H1 (cell line): ENCODE measurements around the gene SH3BP2. TPM values are rescaled to one million over a fixed set of nuclear protein-coding genes. Genes with fewer than 3 reads are reported as not detected.

Source experiments
- CTCF ChIA-PET: fragments of 300-600 bp; sonication (Branson Sonifier 250); formaldehyde crosslinking; loops from one replicate; lab custom pipeline; 2021; ENCODE audit not compliant: partially characterized antibody; lab: Charles Lee
- POLR2A ChIA-PET: fragments of 300-600 bp; sonication (Branson Sonifier 250); formaldehyde crosslinking; loops from one replicate; lab custom pipeline; 2021; ENCODE audit warnings: inconsistent platforms; ENCODE audit not compliant: partially characterized antibody; lab: Charles Lee
- DNase-seq, 2 experiments: peaks; one replicate each; pipeline versions ENCODE4 v3.0.0 to v3.0.0-alpha.2; 2010 to 2022; ENCODE audit warnings: low spot score in 2 of 2, low read depth in 1 of 2, mixed read lengths in 1 of 2
- FAIRE-seq: peaks from 2 replicates; lab custom pipeline; 2011; peaks lifted over from hg19 to GRCh38; lab: Jason Lieb, UNC
- H2AFZ ChIP-seq: 2 replicates; pipeline ENCODE4 v1.8.1; 2012; ENCODE audit warnings: low read length, inconsistent platforms
- H2AK5ac ChIP-seq: 2 replicates; pipeline ENCODE4 v1.6.1; 2013; ENCODE audit warnings: low read depth, low read length
- H2BK120ac ChIP-seq: replicated peaks from 2 replicates; pipeline ENCODE3; 2013; ENCODE audit warnings: low read depth, low read length, inconsistent platforms
- H2BK12ac ChIP-seq: 2 replicates; pipeline ENCODE4 v1.6.1; 2013; ENCODE audit warnings: low read depth, low read length
- H2BK15ac ChIP-seq: 2 replicates; pipeline ENCODE4 v1.6.1; 2013; ENCODE audit warnings: low read length
- H2BK20ac ChIP-seq: 2 replicates; pipeline ENCODE4 v1.6.1; 2013; ENCODE audit warnings: low read length
- H2BK5ac ChIP-seq: 2 replicates; pipeline ENCODE4 v1.6.1; 2013; ENCODE audit warnings: low read depth, low read length
- H3K14ac ChIP-seq: 2 replicates; pipeline ENCODE4 v1.6.1; 2013; ENCODE audit warnings: inconsistent platforms; ENCODE audit not compliant: insufficient read length
- H3K18ac ChIP-seq: 2 replicates; pipeline ENCODE4 v1.6.1; 2013; ENCODE audit warnings: low read length; ENCODE audit errors: extremely low read depth
- H3K23ac ChIP-seq: 2 replicates; pipeline ENCODE4 v1.6.1; 2013; ENCODE audit warnings: inconsistent platforms; ENCODE audit not compliant: insufficient read length
- H3K23me2 ChIP-seq: 2 replicates; pipeline ENCODE4 v1.6.1; 2013; ENCODE audit warnings: low read depth, low read length
- H3K27ac ChIP-seq: 2 replicates; pipeline ENCODE4 v1.6.1; 2011; ENCODE audit warnings: low read depth, low read length, inconsistent platforms
- H3K27me3 ChIP-seq, 4 experiments: replicated peaks in 1 of 4; 1 replicate in 1 of 4; 2 replicates in 3 of 4; pipeline versions ENCODE4 v1.6.1 to v1.8.1; 2011 to 2013; ENCODE audit warnings: low read length in 3 of 4, mild to moderate bottlenecking in 3 of 4, inconsistent platforms in 2 of 4, mixed read lengths in 2 of 4, moderate library complexity in 1 of 4; ENCODE audit not compliant: control insufficient read depth in 3 of 4, insufficient read depth in 3 of 4; ENCODE audit errors: extremely low read depth in 1 of 4
- H3K36me3 ChIP-seq, 4 experiments: 2 replicates each; pipeline versions ENCODE4 v1.6.1 to v1.8.1; 2011 to 2013; ENCODE audit warnings: mild to moderate bottlenecking in 4 of 4, low read length in 3 of 4, moderate library complexity in 2 of 4, control low read depth in 1 of 4, inconsistent platforms in 1 of 4; ENCODE audit not compliant: insufficient read depth in 4 of 4, control insufficient read depth in 2 of 4
- H3K4ac ChIP-seq: replicated peaks from 2 replicates; pipeline ENCODE3; 2013; ENCODE audit warnings: low read length, low read depth, mixed read lengths, inconsistent platforms; ENCODE audit not compliant: insufficient read length
- H3K4me1 ChIP-seq, 4 experiments: replicated peaks in 1 of 4; 1 replicate in 1 of 4; 2 replicates in 3 of 4; pipeline versions ENCODE4 v1.6.1 to v1.8.1; 2011 to 2013; ENCODE audit warnings: low read length in 3 of 4, inconsistent platforms in 2 of 4, mixed read lengths in 1 of 4; ENCODE audit not compliant: insufficient read depth in 4 of 4, control insufficient read depth in 3 of 4
- H3K4me2 ChIP-seq, 2 experiments: 2 replicates each; pipeline versions ENCODE4 v1.6.1 to v1.8.1; 2011 to 2013; ENCODE audit warnings: low read depth in 2 of 2, low read length in 2 of 2, control low read depth in 1 of 2, inconsistent platforms in 1 of 2, mild to moderate bottlenecking in 1 of 2; ENCODE audit not compliant: insufficient read depth in 1 of 2
- H3K4me3 ChIP-seq, 4 experiments: fragments of 200-600, 300-600 bp in 1 of 4; sonication (generic), shearing (Covaris generic), sonication (Bioruptor Twin) in 1 of 4; 2 replicates each; pipeline versions ENCODE4 v1.5.1 to v1.8.1; 2011 to 2016; ENCODE audit warnings: low read length in 4 of 4, low read depth in 3 of 4, control low read depth in 2 of 4, inconsistent platforms in 2 of 4, mild to moderate bottlenecking in 2 of 4, mixed read lengths in 1 of 4, moderate library complexity in 1 of 4; ENCODE audit not compliant: insufficient read depth in 2 of 4; ENCODE audit errors: extremely low read depth in 1 of 4
- H3K56ac ChIP-seq: replicated peaks from 2 replicates; pipeline ENCODE3; 2013; ENCODE audit warnings: low read depth, mild to moderate bottlenecking, mixed read lengths, low read length, inconsistent platforms; ENCODE audit not compliant: insufficient read length
- H3K79me1 ChIP-seq: 2 replicates; pipeline ENCODE4 v1.6.1; 2013; ENCODE audit warnings: low read depth, low read length, control low read depth
- H3K79me2 ChIP-seq, 2 experiments: 2 replicates each; pipeline versions ENCODE4 v1.6.1 to v1.8.1; 2012 to 2013; ENCODE audit warnings: low read length in 2 of 2, mild to moderate bottlenecking in 2 of 2, inconsistent platforms in 1 of 2; ENCODE audit not compliant: insufficient read depth in 2 of 2, control insufficient read depth in 1 of 2
- H3K9ac ChIP-seq, 4 experiments: replicated peaks in 1 of 4; 1 replicate in 1 of 4; 2 replicates in 3 of 4; pipeline versions ENCODE4 v1.6.1 to v1.8.1; 2011 to 2013; ENCODE audit warnings: low read depth in 3 of 4, low read length in 3 of 4, control low read depth in 2 of 4, mild to moderate bottlenecking in 2 of 4, moderate library complexity in 2 of 4, inconsistent platforms in 1 of 4; ENCODE audit errors: extremely low read depth in 1 of 4
- H3K9me3 ChIP-seq, 2 experiments: 2 replicates each; pipeline versions ENCODE4 v1.6.1 to v1.8.1; 2012 to 2013; ENCODE audit warnings: mild to moderate bottlenecking in 2 of 2, moderate library complexity in 2 of 2, control low read depth in 1 of 2, inconsistent platforms in 1 of 2, low read depth in 1 of 2, low read length in 1 of 2, mixed read lengths in 1 of 2; ENCODE audit not compliant: insufficient read depth in 2 of 2
- H4K20me1 ChIP-seq, 2 experiments: replicated peaks in 1 of 2; 2 replicates each; pipeline versions ENCODE3 to v1.8.1; 2011 to 2013; ENCODE audit warnings: inconsistent platforms in 2 of 2, low read length in 2 of 2, mild to moderate bottlenecking in 1 of 2; ENCODE audit not compliant: insufficient read depth in 2 of 2, control insufficient read depth in 1 of 2
- H4K5ac ChIP-seq: 2 replicates; pipeline ENCODE4 v1.6.1; 2013; ENCODE audit warnings: low read length, low read depth, mixed read lengths, inconsistent platforms; ENCODE audit not compliant: insufficient read length
- H4K8ac ChIP-seq: 2 replicates; pipeline ENCODE4 v1.8.0; 2013; ENCODE audit warnings: mild to moderate bottlenecking, moderate library complexity, low read length, inconsistent platforms; ENCODE audit not compliant: insufficient read depth; ENCODE audit errors: extremely low read depth
- H4K91ac ChIP-seq: replicated peaks from 2 replicates; pipeline ENCODE3; 2013; ENCODE audit warnings: low read length, mixed read lengths, inconsistent platforms; ENCODE audit not compliant: insufficient read length
- BRCA1 ChIP-seq: IDR thresholded peaks from 2 replicates; pipeline ENCODE4 v1.6.1; 2012; ENCODE audit warnings: low read depth, low read length, improper control_type of control experiment
- CBX8 ChIP-seq: fragments of 300-800, 300-1000 bp; sonication (generic); IDR thresholded peaks from 2 replicates; pipeline ENCODE4 v1.7.1; 2016; ENCODE audit warnings: low read depth, low read length, borderline replicate concordance
- EP300 ChIP-seq, 2 experiments: IDR thresholded peaks; 1 replicate in 1 of 2; 2 replicates in 1 of 2; pipeline ENCODE4 v1.6.1; 2011 to 2012; ENCODE audit warnings: low read depth in 2 of 2, low read length in 2 of 2, mild to moderate bottlenecking in 2 of 2, borderline replicate concordance in 1 of 2, inconsistent platforms in 1 of 2, moderate library complexity in 1 of 2
- HDAC6 ChIP-seq: IDR thresholded peaks from one replicate; pipeline ENCODE4 v1.7.1; 2012; ENCODE audit warnings: low read depth, mild to moderate bottlenecking, inconsistent platforms, low read length, moderate library complexity
- POLR2AphosphoS5 ChIP-seq: IDR thresholded peaks from 2 replicates; pipeline ENCODE4 v1.6.1; 2011; ENCODE audit warnings: low read depth, low read length
- RFX5 ChIP-seq: IDR thresholded peaks from 2 replicates; pipeline ENCODE4 v1.6.1; 2011; ENCODE audit warnings: low read depth, low read length, improper control_type of control experiment, borderline replicate concordance
- SAP30 ChIP-seq: fragments of 300-600 bp; sonication (generic); IDR thresholded peaks from 2 replicates; pipeline ENCODE4 v1.7.1; 2012; ENCODE audit warnings: low read length, moderate library complexity, mild to moderate bottlenecking, inconsistent platforms; ENCODE audit not compliant: insufficient read depth, insufficient replicate concordance
- TAF7 ChIP-seq: optimal IDR thresholded peaks from 2 replicates; pipeline ENCODE3; 2011; ENCODE audit warnings: low read depth, mild to moderate bottlenecking, inconsistent platforms, low read length, moderate library complexity, borderline replicate concordance
- ZNF274 ChIP-seq: IDR thresholded peaks from 2 replicates; pipeline ENCODE4 v1.7.0; 2012; ENCODE audit warnings: low read length, borderline replicate concordance; ENCODE audit errors: extremely low read depth
- WGBS, 2 experiments: shearing (Covaris generic) in 1 of 2; methylation state at CpG; one replicate each; pipeline versions ENCODE4 v1.1.6 to v1.1.7; 2013 to 2015; ENCODE audit warnings: low lambda C conversion rate in 2 of 2, mixed read lengths in 2 of 2, inconsistent platforms in 1 of 2, low coverage in 1 of 2, missing lambda C conversion rate in 1 of 2; ENCODE audit not compliant: insufficient replicate concordance in 2 of 2, insufficient coverage in 1 of 2, insufficient read length in 1 of 2; ENCODE audit errors: extremely low coverage in 1 of 2, missing lambda C conversion rate in 1 of 2; 5-methylcytosine and 5-hydroxymethylcytosine counted together
- polyA plus RNA-seq, 7 experiments: library from polyadenylated mRNA; depleted of rRNA in 3 of 7; stranded (reverse) in 5 of 7; unstranded in 2 of 7; fragments of >200 nt in 5 of 7; fragments of 200-250 nt in 2 of 7; gene quantifications; 1 replicate in 5 of 7; 2 replicates in 1 of 7; 4 replicates in 1 of 7; pipeline versions ENCODE4 v1.2.1 to v1.2.3, GENCODE V29; 2011 to 2013; ENCODE audit warnings: missing spikeins in 2 of 7, mixed read lengths in 2 of 7
- total RNA-seq: library from RNA; stranded (reverse); fragmentation: NEBNext Ultra II Directional; extraction: Animal tissue kit (Norgen Biotek cat#: 25700); gene quantifications from 2 replicates; pipeline ENCODE4 v1.2.1, GENCODE V29; 2021
- TF ChIP-seq, protein P1 (sequence below): IDR thresholded peaks from 2 replicates; pipeline ENCODE4 v1.6.1; 2011; ENCODE audit warnings: low read length, improper control_type of control experiment

Gene SH3BP2
- total and polyA plus RNA-seq, 2 of the 8 experiments (the other 6 are each of a cell fraction or from before 2014, with no cell fraction given): 27.4 to 31.4 TPM

DNA sequence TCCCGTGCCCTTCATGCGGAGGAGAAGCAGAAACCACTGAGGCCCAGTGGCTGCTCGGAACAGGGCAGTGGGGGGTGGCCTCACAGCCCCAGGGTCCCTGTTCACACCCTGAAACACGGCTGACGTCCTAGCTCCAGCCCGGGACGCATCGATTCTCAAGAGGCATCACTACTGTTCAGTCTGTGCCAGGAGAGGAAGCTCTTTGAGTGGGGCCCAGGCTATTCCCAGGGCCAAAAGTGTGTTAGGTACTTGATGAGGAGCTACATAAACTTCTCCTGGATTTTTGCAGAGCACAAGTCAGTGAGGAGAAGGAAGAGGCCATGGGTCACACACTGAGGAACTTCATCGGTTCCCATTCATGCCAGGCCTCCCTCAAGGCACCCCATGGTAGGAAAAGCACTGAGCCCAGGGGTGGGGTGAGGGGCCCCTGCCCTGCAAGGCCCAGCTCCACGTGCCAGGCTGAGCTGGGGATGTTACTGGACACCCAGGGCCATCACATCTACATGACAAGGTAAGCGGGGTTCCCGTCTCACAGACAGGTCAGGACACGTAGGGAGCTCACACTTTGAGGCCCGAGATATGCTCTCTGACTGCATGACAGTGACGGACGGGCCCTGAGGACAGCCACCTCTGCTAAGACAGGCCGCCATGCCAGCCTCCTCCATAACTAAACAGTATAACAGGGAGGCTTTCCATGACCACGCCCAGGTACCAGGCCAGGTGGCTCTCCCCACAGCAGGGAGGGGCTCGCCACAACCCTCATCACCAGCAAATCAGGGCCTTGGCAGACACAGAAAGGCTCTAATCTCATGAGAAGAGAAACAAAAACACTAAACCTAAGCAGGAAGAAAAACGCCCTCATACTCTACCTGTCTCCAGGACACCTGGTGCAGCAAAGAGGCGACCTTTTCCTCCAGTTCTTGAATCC is 49.1 kb upstream of the SH3BP2 start:
- Histone ChIP-seq H2BK120ac (no peak overlapping the region), H2BK12ac (no peak overlapping the region), H3K9ac (no peak overlapping the region), H3K79me1 (peaks cover 2% of the 10 kb centered on the region; the same call in 1 of the 2 replicates), H3K79me2 (no peaks in the 10 kb centered on the region), H3K14ac (no peak overlapping the region), H3K27ac (no peak overlapping the region), H3K4ac (no peak overlapping the region), H3K9me3 (no peaks in the 10 kb centered on the region), H3K4me1 (no peaks in the 10 kb centered on the region), H3K23me2 (no peaks in the 10 kb centered on the region), H4K5ac (no peak overlapping the region), H2BK20ac (no peak overlapping the region), H2BK15ac (no peak overlapping the region), H4K91ac (no peak overlapping the region), H3K36me3 (peaks cover 8 to 34% (median 24%) of the 10 kb centered on the region in 4 experiments; a peak in 6 of 8 replicates), H2AFZ (no peak overlapping the region), H3K23ac (no peak overlapping the region), H4K20me1 (peaks cover 0 to 5% of the 10 kb centered on the region in 2 experiments), H2BK5ac (no peak overlapping the region), H3K4me2 (no peak overlapping the region), H3K4me3 (no peak overlapping the region), H2AK5ac (no peak overlapping the region), H3K27me3 (no peaks in the 10 kb centered on the region; a peak in 1 of 7 replicates), H3K56ac (no peak overlapping the region), H4K8ac (no peak overlapping the region), H3K18ac (no peak overlapping the region)
- no peak for DNase-seq
- ChIA-PET POLR2A (interaction anchor here (0.7 kb wide), 1 partner anchor 53 kb away, joined by 3 read pairs; no protein-coding TSS in a partner anchor), CTCF (interaction anchor here (1.3 kb wide), 1 partner anchor 9 kb away, joined by 3 read pairs; no protein-coding TSS in a partner anchor)
- 93% methylated on average over 21 of the region's 21 CpGs; no CpG with 5 or more reads in 1 of the 2 experiments for WGBS, 2 experiments
- no peak for FAIRE-seq
- TF ChIP-seq ZNF274: no peak
- TF ChIP-seq EP300 (IDR thresholded peaks at IDR 0.05; ENCODE audit: borderline replicate concordance in 1 of 2, low read depth in 2 of 2, low read length in 2 of 2): no peak
- TF ChIP-seq, protein P1, sequence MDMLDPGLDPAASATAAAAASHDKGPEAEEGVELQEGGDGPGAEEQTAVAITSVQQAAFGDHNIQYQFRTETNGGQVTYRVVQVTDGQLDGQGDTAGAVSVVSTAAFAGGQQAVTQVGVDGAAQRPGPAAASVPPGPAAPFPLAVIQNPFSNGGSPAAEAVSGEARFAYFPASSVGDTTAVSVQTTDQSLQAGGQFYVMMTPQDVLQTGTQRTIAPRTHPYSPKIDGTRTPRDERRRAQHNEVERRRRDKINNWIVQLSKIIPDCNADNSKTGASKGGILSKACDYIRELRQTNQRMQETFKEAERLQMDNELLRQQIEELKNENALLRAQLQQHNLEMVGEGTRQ: no peak
- TF ChIP-seq TAF7: no peak
- TF ChIP-seq RFX5: no peak
- TF ChIP-seq SAP30: no peak
- no peak for TF ChIP-seq HDAC6
- no peak for TF ChIP-seq BRCA1
- TF ChIP-seq CBX8: no peak
- TF ChIP-seq POLR2AphosphoS5: no peak
